ENCODE data around the gene SSC5D.

SSC5D gene

DNA sequence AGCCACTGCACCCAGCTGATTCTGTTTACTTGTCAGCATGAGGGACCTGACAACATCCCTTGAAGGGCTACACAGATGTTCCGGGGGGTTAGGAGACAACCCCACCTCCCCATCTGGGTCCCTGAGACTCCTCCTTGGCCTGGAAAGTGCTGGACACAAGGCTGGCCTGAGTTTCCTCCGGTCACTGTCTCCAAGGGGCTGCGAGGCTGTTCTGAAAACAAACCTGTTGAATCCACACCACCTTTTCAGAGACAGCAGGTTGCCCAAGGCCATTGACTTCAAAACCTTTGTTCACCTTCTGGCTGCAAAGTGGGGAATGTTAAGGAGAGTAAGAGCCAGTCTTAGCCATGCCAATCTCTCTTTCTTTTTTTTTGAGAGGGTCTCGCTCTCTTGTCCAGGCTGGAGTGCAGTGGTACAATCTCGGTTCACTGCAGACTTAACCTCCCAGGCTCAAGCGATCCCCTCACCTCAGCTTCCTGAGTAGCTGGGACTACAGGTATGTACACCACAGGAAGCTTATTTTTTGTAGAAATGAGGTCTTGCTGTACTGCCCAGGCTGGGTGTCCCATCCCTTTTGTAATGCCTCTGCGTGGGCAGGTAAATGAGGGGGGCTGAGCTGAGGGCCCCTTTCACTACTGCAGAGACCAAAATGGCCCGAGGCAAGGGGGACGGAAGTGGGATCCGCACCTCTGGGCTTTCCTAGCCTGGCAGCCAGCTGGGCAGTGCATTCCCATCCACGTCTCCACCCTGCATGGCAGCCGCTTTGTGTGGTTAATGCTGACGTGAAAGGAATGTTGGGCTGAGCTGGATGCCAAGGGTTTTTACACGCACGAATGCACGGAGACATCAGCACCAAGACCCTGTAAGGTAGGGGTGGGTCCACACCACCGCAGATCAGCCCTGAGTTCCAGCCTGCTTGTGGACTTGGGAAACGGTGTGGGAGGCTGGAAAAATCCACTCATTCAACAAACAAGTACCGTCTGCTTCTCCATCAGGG is 13.7 kb upstream of the SSC5D start:
- no peak for DNase-seq

DNA sequence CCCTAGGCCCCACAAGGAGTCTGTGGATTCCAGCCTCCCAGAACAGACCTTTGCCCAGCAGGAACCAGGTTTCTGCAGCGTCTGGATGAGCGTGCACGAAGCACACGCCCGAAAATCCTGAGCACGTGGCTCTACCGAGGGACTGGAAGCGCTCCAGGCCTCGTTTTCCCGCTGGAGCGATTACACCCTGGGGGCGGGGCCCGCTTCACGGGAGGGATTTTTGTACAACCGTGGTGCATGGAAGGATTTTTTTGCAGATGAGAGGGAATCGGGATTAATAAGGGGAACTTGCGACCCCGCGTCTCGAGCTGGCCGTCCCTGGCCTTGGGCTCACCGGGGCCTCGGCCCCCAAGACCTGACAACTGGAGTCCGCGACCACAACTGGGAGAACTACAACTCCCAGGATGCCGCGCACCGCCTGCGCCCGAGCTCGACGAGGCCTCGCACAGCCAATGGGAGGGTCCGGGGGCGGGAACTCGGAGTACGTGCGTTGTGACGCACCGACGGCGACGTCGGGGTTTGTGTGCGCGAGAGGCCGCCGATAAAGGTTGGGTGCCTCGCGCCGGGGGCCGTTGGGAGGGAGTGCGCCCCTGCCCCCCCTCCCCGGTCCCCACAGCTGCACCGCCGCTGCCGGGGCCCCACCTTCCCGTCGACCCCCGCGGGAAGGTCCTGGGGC is 12.0 kb upstream of the SSC5D start, which contains the start of gene ZNF628:
TSS of gene ZNF628 (plus strand) at position 518 of the 676 bp plus-strand sequence. CDS start 3,294 bp downstream, outside the sequence.
- DNase-seq = peak; percentile 99

GRCh38 chr19:55477905-55478304 is 10.3 kb upstream of the SSC5D start:
- DNase-seq = no peak

DNA sequence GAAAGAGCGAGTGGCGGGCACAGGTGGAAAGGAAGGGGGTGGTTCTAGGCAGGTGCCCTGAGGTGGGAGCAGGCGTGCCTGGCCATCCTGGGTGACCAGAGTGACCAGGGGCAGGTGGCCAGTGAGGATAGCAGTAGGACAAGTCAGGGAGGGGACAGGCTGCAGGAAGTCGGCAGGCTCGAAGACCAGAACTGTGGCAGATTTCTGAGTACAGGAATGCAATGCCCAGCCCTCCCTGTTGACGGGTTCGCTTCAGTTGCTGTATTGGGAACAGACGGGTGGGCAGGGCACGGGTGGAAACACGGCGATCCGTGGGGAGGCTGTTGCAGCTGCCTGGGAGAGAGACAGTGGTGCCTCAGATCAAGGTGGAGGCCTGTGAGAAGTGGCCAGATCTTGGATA is 9.9 kb upstream of the SSC5D start:
- DNase-seq = no peak

DNA sequence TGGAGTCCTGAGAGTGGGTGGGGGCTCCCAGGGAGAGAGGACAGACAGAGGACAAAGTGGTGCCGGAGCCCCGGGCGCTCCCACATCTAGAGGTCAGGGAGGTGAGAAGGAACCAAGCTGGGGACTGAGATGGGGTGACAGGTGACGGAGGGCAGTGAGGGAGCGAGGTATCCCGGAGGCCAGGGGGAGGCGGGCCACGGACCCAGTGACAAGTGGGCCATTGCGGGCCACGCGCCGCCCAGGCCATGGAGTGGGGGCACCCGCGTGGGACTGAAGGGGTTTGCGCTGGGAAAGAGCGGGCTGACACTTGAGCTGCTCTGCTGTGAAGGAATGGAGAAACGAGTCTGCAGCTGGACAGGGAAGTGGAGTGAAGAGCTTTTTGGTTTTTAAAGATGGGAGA is 9.2 kb upstream of the SSC5D start:
- no peak for DNase-seq

DNA sequence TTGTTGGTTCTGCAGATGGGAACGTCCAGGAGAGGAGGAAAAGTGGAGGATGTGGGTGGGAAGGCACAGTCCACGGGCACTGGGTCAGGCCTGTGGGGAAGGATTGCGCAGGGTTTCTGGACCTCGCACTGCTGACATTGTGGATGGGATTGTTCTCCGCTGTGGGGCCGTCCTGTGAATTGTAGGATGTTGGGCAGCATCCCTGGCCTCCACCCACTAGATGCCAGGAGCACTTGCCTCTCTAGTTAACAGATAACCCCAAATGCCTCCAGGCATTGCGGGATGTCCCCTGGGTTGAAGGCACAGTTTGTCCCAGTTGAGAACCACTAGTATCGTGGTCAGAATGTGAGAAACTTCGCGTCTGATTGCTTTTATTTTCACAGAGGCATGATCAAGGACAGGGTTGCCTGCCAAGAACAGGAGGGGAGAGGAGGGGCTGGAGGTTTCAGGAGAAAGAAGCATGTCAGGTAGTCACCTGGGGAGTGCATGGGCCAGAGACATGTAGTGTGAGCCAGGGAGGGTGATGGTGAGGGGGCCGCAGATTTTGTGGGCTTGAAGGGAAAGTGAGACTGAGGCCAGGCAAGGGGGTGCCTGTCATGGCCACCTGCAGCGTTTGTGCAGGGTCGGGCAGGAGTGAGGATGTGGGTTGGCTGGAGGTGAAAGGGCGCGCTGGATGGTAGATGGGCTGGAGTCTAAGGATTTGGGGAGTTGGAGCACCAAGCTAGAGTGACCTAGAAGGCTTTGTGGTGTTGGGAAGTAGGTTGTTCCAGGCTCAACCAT is 8.6 kb upstream of the SSC5D start:
- no peak for DNase-seq

- DNase-seq = no peak
Observed at GRCh38 chr19:55481148-55481793, 7.0 kb upstream of the SSC5D start.

- DNase-seq = no peak
Observed at GRCh38 chr19:55481794-55482155, 6.5 kb upstream of the SSC5D start.

DNA sequence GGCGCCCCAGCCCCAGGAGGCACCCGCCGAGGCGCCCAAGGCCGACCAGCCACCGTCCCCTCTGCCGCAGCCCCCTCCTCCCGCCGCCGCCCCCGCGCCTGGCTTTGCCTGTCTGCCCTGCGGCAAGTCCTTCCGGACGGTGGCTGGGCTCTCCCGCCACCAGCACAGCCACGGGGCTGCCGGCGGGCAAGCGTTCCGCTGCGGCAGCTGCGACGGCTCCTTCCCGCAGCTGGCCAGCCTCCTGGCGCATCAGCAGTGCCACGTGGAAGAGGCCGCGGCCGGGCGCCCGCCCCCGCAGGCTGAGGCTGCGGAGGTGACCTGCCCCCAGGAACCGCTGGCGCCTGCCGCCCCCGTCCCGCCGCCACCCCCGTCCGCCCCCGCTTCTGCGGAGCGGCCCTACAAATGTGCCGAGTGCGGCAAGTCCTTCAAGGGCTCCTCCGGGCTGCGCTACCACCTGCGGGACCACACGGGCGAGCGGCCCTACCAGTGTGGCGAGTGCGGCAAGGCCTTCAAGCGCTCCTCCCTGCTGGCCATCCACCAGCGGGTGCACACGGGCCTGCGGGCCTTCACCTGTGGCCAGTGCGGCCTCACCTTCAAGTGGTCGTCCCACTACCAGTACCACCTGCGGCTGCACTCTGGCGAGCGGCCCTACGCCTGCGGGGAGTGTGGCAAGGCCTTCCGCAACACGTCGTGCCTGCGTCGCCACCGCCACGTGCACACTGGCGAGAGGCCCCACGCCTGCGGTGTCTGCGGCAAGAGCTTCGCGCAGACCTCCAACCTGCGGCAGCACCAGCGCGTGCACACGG is 5.9 kb upstream of the SSC5D start:
- no peak for DNase-seq

DNA sequence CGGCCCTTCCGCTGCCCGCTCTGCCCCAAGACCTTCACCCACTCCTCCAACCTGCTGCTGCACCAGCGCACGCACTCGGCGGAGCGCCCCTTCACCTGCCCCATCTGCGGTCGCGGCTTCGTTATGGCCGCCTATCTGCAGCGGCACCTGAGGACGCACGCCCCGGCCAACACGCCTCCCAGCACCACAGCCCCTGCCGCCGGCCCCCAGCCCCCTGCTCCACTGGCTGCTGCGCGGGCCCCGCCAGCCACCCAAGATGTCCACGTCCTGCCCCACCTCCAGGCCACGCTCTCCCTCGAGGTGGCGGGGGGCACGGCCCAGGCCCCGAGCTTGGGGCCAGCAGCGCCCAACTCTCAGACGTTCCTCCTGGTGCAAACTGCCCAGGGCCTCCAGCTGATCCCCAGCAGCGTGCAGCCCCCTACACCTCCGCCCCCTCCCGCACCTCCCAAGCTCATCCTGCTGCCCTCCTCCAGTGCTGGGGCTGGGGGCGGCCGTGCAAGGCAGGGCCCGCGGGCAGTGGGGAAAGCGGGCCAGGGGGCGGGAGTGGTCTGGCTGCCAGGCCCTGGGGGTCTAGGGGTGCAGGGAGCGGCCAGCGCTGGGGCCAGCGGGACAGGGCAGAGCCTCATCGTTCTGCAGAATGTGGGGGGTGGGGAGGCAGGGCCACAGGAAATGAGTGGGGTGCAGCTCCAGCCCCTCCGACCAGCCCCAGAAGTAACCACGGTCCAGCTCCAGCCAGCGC is 5.1 kb upstream of the SSC5D start:
- DNase-seq = no peak

GRCh38 chr19:55483706-55484592 is 4.3 kb upstream of the SSC5D start:
- no peak for DNase-seq

- peak; percentile 92 for DNase-seq
Observed at GRCh38 chr19:55484593-55485438, 3.4 kb upstream of the SSC5D start, which contains the start of gene NAT14. NAT14 (plus strand) TSS chr19:55485188; CDS start chr19:55485709, 521 bp downstream.

DNA sequence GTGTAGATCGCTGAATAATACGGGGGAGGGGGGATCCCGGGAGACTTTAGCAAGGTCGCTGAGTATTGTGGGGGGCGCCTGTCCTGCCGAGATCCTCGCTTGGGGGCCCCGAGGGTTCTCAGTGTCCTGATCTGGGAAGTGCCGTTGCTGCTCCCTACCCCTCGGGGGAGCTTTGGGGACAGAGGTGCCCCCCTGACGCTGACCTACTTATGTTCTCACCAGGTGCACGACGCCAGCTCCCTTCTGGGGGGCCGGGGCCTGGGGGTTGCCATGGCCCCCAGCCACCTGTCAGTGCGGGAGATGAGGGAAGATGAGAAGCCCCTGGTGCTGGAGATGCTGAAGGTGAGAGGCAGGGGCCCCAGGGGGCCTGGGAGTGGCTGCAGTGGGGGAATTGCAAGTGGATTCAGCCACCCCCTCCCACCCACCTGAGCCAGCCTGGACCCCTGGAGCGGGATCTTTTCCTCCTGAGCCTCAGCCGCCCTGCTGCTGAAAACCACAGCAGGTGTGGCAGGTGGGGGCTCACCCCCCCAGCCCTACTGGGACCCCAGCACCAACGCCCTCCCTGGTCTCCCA is 2.7 kb upstream of the SSC5D start:
- no peak for DNase-seq

GRCh38 chr19:55486043-55486970 is 1.9 kb upstream of the SSC5D start:
- no peak for DNase-seq

GRCh38 chr19:55486971-55487923 is 989 bp upstream of the SSC5D start:
- DNase-seq = peak; percentile 70

All from activated CD8-positive, alpha-beta memory T cell treated with anti-CD3 and anti-CD28 coated beads for 24 hours (primary cell).